Occipital lobe (tissue), 2 donors: ENCODE data around the gene LPAR5. TPM values are rescaled to one million over a fixed set of nuclear protein-coding genes. Genes with fewer than 3 reads are reported as not detected.

Experiments used
- DNase-seq: peaks from one replicate; lab custom pipeline; 2025; lab: John Stamatoyannopoulos, UW
- total RNA-seq: library from RNA; depleted of rRNA; stranded (reverse); fragments of >200 nt; gene quantifications from one replicate; pipeline ENCODE4 v1.2.3, GENCODE V29; 2014

Gene LPAR5
- 0.62 TPM for total RNA-seq

DNA sequence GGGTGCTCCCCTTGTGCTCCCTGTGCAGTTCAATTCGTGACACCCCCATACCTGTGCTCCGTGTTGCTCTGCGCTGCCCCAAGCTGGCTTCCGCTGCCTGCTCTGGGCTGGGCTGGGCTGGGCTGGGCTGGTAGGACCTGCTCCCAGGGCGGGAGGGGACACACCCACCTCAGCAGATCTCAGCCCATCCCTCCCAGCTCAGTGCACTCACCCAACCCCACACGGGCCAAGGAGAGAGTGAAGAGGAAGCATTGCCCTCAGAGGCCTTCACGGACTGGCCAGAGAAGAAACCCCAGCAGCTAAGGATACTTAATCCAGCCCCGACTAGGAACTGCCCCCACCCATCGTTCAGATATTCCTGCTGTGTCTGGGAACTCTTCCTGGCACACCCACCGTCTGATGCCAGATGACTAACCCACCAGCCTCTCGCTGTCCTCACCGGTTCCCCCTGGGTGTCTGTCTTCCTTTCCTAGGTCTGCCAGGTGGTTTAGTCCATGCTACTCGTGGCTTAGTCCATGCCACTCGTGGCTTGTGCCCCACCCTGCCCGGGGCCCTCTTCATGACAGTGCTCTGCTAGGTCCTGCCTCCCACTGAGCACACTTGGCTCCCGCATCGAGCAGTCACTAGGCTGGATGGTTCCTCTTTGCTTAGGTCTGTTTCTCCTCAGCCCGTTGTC is at the start of gene LPAR5:
Gene LPAR5 (minus strand): TSS at position 104 of the 676 bp plus-strand sequence. CDS start 14,711 bp downstream, outside the sequence.
- peak; percentile 7 for DNase-seq

DNA sequence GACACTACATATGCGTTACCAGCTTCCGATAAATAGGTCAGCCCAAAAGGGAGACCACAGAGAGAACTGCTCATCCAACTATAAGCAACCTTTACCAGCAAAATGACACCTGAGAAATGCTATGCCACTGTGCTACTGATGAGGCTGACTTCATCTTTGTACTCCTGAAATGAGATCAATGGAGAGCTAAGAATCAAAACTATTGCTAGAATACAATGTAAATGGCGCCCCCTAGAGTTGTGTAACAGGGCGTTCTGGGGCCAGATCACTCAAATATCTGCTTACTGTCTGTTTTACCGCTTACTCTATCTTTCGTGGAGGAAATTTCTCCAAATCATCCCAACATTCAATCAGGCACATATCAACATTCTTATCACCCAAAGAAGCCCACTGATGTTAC is 48.9 kb upstream of the LPAR5 start:
- DNase-seq, result no peak

DNA sequence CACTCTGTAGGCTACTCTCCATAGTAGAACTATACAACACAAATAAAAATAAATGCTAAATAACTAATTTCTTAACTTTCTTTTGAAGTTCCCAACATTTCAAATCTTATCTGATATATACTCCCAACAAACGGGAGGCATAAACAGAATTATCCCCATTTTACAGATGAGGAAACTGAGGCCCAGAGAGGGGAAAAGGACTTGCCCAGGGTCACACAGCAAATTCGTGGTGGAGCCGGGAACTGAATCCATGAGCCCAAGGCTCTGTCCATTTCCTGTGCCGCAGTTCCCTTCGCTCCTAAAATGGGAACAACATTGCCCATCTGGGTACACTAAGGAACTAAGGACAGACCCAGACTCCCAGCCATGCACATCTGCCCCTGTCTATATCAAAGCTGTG is 41.2 kb upstream of the LPAR5 start:
- DNase-seq, result no peak

DNA sequence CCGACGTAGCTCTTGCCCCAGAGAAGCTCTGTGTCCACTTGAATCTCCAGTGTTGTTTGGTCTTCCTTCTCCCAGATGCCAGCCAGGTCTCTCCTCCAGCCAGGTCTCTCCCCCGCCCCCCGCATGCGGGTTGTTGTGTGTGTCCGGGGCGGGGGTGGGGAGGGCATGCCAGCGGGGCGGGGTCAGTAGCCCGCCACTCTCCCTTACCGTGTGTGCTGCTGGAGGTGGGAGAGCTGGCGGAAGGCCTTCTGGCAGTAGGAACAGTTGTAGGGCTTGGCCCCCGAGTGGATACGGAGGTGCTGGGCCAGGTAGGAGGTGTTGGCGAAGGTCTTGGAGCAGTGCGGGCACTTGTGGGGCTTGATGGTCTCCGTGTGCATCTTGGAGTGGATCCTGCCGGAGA is 36.4 kb upstream of the LPAR5 start:
- no peak for DNase-seq

DNA sequence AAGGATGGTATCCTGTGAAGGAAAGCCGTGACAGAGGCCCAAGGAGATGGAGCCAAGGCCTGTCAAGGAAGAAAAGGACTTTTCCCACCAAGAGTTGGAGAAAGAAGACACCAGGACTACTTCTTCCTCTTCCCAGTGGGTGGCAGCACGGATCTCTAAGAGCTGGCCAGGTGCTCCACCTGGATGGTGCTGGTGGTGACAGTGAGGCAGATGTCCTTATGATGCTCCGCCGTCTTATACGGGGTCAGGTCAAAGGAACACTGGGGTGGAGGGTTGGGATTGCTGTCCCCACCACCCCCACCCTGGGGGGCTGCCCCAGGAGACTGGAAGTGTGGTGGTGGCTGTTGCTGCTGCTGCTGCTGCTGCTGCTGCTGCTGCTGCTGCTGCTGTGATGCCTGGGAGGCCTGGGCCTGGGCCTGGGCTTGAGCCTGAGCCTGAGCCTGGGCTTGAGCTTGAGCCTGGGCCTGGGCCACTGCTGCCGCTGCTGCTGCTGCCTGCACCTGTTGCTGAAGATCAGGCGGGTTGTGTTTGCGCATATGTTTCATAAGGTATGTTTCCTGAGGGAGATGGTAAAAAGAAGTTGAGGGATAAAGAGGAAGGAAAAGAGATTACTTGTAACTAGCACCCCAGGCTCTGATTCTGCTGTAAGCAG is 31.9 kb upstream of the LPAR5 start:
- DNase-seq, result no peak

DNA sequence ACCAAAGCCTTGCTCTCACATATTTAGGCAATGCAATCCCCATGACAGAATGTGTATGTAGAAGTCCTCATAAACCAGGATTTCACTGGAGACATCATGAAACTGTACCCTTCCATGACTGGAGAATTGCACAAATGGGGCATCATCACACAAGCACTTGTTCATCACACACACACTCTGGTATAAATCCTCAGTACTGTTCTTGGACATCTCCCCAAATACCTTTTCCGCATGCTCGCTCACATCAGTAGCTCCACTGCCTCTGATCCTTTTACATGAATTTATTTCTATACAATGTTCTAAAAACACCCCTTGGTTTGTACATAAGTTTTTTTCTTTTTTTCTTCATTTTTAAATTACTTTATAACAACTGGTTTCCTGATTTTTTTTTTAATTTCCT is 30.5 kb upstream of the LPAR5 start:
- no peak for DNase-seq

DNA sequence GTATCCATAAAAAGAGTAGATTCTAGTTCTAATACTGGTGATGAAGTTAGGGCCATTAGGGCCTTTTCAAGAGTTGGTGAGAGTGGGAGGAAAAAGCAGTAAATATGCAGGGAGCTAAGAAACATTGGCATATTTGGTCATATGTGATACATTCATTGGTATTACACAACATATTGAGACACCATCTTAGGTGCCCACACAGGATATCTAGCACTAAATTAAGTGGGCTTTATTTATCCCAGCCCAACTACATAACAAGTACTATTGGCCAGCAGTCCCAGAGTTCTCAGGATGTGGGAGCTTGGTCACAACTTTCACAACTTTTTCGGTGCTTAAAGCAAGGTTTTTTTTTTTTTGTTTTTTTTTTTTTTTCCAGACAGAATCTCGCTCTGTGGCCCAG is 29.1 kb upstream of the LPAR5 start:
- DNase-seq, result no peak

DNA sequence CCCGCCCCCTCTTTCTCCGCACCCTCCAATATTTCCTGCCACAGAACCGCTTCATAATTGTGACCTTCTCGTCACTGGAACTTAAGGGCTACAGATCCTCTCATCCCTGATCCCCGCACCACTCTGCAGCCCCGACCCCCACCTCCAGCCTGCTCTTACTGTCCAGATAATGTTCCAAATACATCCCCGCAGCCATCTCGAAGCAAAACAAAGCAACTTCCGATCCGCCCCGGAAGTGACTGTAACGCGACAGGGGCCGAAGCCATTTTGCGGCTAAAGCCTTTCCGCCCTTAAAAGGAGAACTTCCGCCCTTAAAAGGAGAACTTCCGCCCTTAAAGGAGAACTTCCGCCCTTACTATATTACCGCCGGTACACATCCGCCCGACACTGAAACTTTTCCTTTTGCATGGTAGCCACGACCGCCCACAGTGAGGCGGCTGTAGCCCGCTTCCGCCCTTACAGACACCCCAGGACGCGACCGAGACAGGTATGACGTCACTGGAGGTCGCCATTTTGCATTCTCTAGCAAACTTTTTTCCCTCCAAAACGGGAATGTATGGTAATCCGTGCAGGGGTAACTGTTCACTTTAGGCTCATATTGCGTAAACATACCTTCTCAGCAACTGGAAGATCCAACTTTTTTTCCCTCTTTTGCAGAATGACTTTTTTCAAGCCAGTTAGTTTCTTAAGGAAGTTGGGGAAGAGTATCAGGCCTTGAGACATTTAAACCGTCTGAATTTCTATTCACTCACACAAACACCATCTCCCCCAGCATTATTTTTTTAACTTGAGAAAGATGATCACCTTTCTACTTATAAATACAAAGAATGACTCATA is 27.4 kb upstream of the LPAR5 start, which contains the start of gene ING4:
Gene ING4 (minus strand): TSS at position 214 of the 837 bp plus-strand sequence. CDS start 18 bp downstream, at position 196.
- peak; percentile 97 for DNase-seq

DNA sequence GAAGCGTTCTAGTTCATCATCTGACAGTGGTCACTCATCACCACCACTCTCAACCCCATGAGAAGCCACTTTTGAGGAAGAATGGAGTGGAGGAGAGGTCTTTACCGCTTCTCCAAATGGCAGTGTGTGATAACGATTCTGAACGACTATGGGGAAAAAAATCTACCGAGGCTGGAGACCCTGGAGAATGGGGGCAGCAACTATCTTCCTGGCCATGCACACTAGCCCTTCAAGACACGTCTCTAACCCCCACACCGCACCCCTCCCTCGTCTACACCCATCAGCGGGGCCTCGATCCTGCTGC is 26.8 kb upstream of the LPAR5 start:
- no peak for DNase-seq

DNA sequence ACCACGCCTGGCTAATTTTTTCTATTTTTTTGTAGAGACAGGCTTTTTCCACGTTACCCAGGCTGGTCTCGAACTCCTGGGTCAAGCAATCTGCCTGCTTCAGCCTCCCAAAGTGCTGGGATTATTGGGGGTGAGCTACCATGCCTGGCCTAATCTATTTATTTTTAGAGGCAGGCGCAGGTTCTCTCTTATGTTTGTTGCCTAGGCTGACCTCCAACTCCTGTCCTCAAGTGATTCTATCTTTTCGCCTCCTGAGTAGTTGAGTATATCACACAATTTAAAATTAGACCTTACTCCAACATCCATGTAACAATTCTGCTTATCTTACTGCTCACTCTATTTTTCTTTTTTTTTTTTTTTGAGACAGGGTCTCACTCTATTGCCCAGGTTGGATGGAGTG is 18.2 kb upstream of the LPAR5 start:
- DNase-seq, result no peak

DNA sequence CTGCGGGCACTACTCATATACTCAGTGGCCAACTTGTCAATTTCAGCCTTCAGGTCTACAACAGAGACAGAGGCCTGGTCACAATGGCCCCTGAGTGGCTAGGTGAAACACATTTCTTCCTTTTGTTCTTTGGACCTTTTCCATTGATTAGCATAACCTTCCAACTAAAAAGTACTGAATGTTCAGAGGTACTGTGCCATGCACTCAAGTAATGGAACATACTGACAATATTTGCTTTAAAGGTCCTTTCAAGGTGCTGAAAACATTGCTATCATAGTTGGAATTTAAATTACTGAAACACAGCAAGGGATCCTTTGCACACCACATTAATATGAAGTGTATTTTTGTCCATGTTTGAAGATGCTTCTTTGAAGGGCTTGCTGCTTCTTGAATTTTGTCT is 17.6 kb upstream of the LPAR5 start:
- no peak for DNase-seq

DNA sequence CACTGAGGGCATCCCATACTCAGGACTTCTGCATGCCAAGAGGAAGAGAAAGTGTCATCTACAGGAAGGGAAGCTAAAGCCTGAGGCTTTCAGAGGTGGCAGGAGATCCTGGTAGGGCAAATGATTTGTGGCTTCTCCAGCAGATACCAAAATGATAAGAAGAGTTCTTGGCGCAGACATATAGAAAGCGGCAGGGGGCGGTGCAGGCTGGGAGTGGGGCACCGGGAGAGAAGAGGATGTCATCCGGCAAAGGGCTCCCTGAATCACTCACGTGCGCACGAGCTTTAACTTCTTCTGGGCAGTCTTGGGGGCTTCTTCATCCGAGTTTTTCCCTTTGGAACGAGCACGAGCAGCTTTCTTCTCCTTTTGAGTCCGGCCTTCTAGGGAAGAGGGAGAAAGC is 16.6 kb upstream of the LPAR5 start:
- DNase-seq, result no peak

DNA sequence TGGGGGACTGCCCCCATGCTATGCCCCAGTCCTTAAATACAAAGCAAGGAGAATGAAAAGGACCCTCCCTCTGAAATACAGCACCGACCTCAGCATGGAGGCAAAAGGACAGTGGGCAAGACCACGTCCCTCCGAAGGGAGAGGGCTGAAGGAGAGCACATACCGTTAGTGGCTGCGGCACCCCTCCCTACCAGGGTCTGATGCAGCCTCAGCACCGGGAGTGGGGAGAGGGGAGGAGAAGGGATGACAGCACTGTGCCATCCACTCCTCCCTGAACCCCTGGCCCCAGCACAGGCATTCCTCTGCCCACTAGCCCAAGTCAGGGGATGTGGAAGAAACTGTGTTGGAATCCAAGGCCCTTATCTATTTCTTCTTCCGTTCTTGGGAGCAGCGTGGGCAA is 15.1 kb upstream of the LPAR5 start:
- DNase-seq, result no peak

DNA sequence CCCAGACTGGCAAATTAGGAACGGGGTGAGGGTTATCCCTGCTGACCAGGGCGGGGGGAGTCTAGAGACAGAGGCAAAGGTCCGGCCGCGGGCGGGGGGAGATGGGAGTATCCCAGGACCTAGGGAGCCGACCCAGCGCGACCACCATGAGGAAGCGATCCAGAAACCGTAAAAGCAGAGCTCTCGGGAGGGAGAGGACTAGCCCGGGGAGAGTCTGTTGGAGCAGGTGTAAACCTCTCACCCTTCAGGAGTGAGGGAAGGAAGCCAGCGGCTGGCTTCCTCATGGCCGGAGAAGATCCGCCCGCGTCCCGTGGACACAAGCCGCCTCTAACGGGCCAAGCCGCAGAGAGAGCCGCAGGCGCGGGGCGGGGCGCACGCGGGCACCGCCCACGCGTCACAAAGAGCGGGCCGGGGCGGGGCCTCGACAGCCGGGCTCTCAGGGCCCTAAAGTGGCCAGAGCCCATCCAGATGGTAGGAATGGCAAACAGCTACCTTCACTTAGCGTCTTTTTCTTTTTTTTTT is 11.4 kb upstream of the LPAR5 start, which contains the start of gene ACRBP:
Gene ACRBP (minus strand): TSS at position 350 of the 522 bp plus-strand sequence. CDS start 66 bp downstream, at position 284.
- DNase-seq, result peak; percentile 52

DNA sequence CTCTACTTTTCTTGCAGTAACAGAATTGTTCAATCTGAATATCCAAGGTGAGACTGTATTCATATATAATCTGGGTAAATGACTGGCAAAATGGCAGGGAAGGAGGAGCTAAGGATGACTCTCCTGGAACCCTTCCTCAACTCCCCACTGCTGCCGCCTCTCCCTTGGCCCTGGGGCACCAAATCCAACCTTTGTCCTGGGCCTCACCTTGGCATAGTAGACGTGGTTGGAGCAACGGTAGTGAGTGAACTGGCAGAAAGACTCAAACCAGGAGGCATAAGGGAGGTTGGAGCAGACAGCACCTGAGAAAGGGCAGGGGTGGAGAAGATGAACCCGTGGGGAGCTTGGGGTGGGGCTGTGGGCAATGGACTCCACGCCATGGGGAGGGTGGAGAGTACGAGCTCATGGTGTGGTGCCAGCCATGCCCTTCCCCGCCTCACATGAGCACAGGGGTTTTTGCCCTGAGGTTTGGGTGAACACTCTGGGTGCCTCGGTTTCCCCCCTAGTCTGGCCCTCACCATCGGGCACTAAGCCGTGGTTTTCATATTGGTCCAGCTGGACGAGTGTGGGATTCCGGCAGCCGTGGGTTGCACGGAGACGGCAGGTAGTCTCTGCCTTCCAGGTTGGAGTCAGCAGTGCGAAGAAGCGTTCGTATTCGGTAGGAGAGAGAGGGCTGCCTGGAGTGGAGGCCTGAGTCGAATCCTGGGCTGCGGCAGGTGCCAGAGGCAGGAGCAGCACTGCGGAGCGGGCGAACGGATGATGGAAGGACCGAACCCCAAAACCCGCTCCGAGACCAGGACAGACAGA is 10.7 kb upstream of the LPAR5 start:
- no peak for DNase-seq

DNA sequence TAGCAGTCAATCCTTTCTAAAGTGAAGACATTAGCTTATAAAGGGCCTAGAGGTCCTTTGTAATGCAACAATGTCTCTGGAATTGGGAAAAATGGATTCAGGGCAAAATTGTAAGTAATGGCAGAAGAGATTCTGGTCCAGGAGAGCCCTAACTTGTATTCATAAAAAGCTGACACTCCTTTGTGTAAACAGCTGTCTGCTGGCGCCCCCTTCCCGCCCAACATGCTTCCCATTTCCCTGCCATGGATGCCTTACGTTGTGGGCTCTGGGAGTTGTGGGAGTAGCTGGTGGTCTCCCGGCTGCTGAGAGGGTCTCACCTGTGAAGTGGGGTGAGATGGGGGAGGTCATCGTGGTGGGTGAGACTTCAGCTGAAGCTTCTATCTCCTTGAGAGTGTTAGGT is 9.1 kb upstream of the LPAR5 start:
- DNase-seq, result peak; percentile 9

DNA sequence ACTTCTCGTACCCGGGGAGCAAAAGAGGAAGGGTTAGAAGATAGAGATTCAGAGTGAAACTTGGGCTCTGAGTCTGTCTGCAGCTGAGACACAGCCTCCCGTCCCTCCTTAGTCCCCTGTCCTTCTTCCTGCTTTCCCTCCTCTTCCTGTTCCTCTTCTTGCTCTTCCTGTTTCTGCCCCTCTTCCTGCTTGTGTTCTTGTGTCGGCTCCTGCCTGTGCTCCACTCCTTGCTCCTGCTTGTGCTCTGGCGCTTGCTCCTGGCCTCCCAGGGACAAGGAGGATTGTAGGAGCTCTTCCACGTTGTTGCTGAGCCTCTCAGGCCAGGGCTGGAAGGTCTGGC is 8.5 kb upstream of the LPAR5 start:
- DNase-seq, result no peak

DNA sequence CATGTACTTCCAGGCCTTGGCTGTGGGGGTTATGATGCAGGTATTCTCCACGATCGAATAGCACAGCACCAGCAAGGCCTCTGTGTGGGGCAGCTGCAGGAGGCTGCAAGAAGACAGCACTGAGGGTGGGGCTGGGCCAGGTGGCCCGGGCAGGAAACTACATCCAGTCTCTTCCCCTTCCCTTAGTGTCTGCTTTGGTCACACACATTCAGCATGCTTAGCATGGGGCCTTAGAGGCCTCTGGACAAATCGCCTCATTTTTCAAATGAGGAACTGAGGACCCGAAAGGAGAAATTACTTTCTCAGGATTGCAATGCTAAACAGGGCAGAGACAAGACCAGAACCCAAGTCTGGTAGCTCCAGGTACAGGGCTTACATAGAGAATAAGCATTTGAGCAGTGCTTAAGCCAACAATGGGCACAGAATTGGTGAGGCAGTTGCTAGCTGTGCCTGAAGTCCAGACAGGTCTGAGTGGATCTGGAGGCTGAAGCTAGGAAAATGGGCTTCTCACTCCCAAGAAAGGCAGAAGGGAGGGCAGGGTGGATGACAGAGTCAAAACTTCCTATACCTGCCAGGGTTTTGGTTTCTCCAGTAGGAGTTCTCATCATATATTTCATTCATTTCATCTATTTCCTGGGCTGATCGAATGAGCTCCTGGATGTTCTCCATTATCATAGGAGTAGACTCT is 8.0 kb upstream of the LPAR5 start:
- no peak for DNase-seq

DNA sequence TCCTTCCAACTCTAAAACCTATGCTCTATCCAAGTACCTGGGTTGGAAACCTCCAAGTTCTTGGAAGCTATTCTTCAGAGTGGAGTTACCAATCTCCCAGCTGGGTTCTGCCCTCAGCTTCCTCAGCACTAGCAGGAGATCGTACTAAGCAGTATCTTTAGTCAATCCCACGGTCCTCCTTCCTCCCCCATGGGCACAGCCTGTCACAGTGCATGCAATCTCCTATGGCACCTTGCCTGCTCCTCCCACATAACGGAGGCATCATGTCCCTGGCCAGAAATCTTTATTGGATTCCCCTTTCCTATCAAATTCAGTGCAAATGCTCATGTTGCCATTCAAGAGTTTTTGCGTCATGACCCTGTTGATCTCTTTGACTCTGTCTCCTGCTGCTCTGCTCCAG is 5.4 kb upstream of the LPAR5 start:
- DNase-seq, result peak; percentile 11

DNA sequence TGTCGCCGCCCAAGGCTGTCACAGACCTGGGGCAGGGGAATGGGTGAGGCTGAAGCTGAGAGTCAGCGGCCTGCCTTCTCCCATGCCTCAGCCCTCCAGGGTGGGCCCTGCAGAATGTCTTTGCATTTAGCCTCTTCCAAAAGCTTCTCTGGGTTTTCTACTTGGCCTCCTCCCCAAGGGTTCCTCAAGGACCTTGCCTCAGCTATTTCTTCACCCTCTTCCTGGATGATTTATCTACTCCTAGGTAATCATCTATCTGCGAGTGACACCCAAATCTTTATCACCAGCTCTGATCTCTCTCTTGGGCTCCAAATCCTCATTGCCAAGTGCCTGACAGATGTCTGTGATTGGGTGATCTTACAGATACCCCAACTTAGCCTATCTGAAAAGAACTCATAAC is 4.7 kb upstream of the LPAR5 start:
- no peak for DNase-seq
